Testis (tissue), 2 donors: ENCODE measurements around the gene NELL1.

Experiments used
- CTCF ChIP-seq, 3 experiments: fragments of 450-650 bp in 2 of 3; fragments of 200-600 bp in 1 of 3; sonication (generic) in 1 of 3; IDR thresholded peaks; one replicate each; pipeline ENCODE4 v1.5.1; 2016 to 2019; ENCODE audit warnings: antibody characterized with exemption in 3 of 3, mild to moderate bottlenecking in 2 of 3, moderate library complexity in 1 of 3
- POLR2A ChIP-seq: fragments of 450-650 bp; IDR thresholded peaks from one replicate; pipeline ENCODE4 v1.6.1; 2017; ENCODE audit warnings: antibody characterized with exemption, mild to moderate bottlenecking, moderate library complexity

GRCh38 chr11:21174781-21175180 lies 505.4 kb downstream of the NELL1 start:
- TF ChIP-seq CTCF (IDR thresholded peaks at IDR 0.05) (no peak), POLR2A (no peak)
